K562 (cell line): ENCODE results near the gene RALGPS1. TPM values are rescaled to one million over a fixed set of nuclear protein-coding genes. Genes with fewer than 3 reads are reported as not detected.

Source experiments
- ATAC-seq: fragments of 200-7000 bp; cut with Tn5 transposase; 3 replicates; pipeline ENCODE4 v1.9.1; 2020; ENCODE audit warnings: moderate library complexity
- BruUV-seq: library from RNA; stranded (reverse); fragments of 400-500 nt; replicated peaks from 2 replicates; lab custom pipeline; 2021; lab: Mats Ljungman, UMichigan
- CTCF ChIA-PET: fragments of 300-600 bp; formaldehyde crosslinking; extraction: SDS; loops from one replicate; lab custom pipeline; 2021; ENCODE audit warnings: low intra/inter-chr PET ratio; lab: Yijun Ruan, JAX
- POLR2A ChIA-PET: fragments of 300-600, 350-650 bp; sonication (Branson Sonifier 250); formaldehyde crosslinking; extraction: SDS; loops from one replicate; lab custom pipeline; 2021; ENCODE audit warnings: antibody characterized with exemption, inconsistent platforms; lab: Yijun Ruan, JAX
- DNase-seq, 4 experiments: peaks; one replicate each; pipeline versions ENCODE4 v3.0.0 to v3.0.0-alpha.2; 2011 to 2018; ENCODE audit warnings: low spot score in 3 of 4, mixed read lengths in 3 of 4; ENCODE audit errors: extremely low read depth in 1 of 4
- FAIRE-seq: peaks from 2 replicates; lab custom pipeline; 2011; peaks lifted over from hg19 to GRCh38; lab: Jason Lieb, UNC
- H2AFZ ChIP-seq: 2 replicates; pipeline ENCODE4 v1.6.0; 2011; ENCODE audit warnings: low read depth, low read length, control low read depth, inconsistent platforms
- H3K27ac ChIP-seq: fragments of 200-600 bp; 3 replicates; pipeline ENCODE4 v1.8.0; 2011; ENCODE audit warnings: low read depth, mild to moderate bottlenecking, control low read depth, inconsistent platforms, low read length, moderate library complexity, mixed read lengths; ENCODE audit errors: extremely low read depth
- H3K27me3 ChIP-seq, 2 experiments: fragments of 300-600 bp in 1 of 2; 2 replicates in 1 of 2; 3 replicates in 1 of 2; pipeline versions ENCODE4 v1.6.0 to v1.8.0; 2011; ENCODE audit warnings: inconsistent platforms in 2 of 2, low read length in 2 of 2, mild to moderate bottlenecking in 1 of 2, mixed read lengths in 1 of 2, moderate library complexity in 1 of 2; ENCODE audit not compliant: control insufficient read depth in 2 of 2, insufficient read depth in 2 of 2
- H3K36me3 ChIP-seq: fragments of 300-600 bp; 3 replicates; pipeline ENCODE4 v1.8.0; 2011; ENCODE audit warnings: mild to moderate bottlenecking, low read length, inconsistent platforms; ENCODE audit not compliant: control insufficient read depth, insufficient read depth
- H3K4me1 ChIP-seq, 2 experiments: fragments of 200-600 bp in 1 of 2; replicated peaks in 1 of 2; 2 replicates in 1 of 2; 3 replicates in 1 of 2; pipeline versions ENCODE4 v1.5.1 to v1.8.0; 2011; ENCODE audit warnings: inconsistent platforms in 2 of 2, low read length in 2 of 2, mild to moderate bottlenecking in 1 of 2, mixed read lengths in 1 of 2, moderate library complexity in 1 of 2; ENCODE audit not compliant: control insufficient read depth in 2 of 2, insufficient read depth in 2 of 2
- H3K4me2 ChIP-seq: 2 replicates; pipeline ENCODE4 v1.6.1; 2011; ENCODE audit warnings: low read length, control low read depth, inconsistent platforms, mixed read lengths; ENCODE audit not compliant: insufficient read depth
- H3K4me3 ChIP-seq: fragments of 200-600 bp; sonication (generic), shearing (Covaris generic); 2 replicates; pipeline ENCODE4 v1.5.1; 2016; ENCODE audit warnings: control low read depth, inconsistent platforms
- H3K79me2 ChIP-seq: fragments of 200-600 bp; 3 replicates; pipeline ENCODE4 v1.8.0; 2011; ENCODE audit warnings: low read length, inconsistent platforms; ENCODE audit not compliant: control insufficient read depth, insufficient read depth
- H3K9ac ChIP-seq, 2 experiments: 2 replicates each; pipeline versions ENCODE4 v1.6.0 to v1.6.1; 2011; ENCODE audit warnings: low read depth in 2 of 2, low read length in 2 of 2, control low read depth in 1 of 2, inconsistent platforms in 1 of 2, mild to moderate bottlenecking in 1 of 2, mixed read lengths in 1 of 2; ENCODE audit not compliant: insufficient read depth in 1 of 2
- H3K9me1 ChIP-seq: one replicate; pipeline ENCODE4 v1.6.0; 2011; ENCODE audit warnings: inconsistent platforms, mild to moderate bottlenecking, low read length, moderate library complexity; ENCODE audit not compliant: control insufficient read depth, insufficient read depth
- H3K9me3 ChIP-seq: replicated peaks from 2 replicates; pipeline ENCODE4 v1.5.1; 2011; ENCODE audit warnings: low read depth, low read length, inconsistent platforms; ENCODE audit not compliant: control insufficient read depth, insufficient read depth
- H4K20me1 ChIP-seq: replicated peaks from 2 replicates; pipeline ENCODE4 v1.6.1; 2011; ENCODE audit warnings: low read length, inconsistent platforms, mixed read lengths; ENCODE audit not compliant: control insufficient read depth, insufficient read depth
- C11orf30 ChIP-seq: fragments of 450-650 bp; IDR thresholded peaks from 2 replicates; pipeline ENCODE4 v1.6.1; 2016; ENCODE audit warnings: low read depth, mild to moderate bottlenecking
- E2F6 ChIP-seq, 2 experiments: IDR thresholded peaks; 2 replicates each; pipeline ENCODE4 v1.6.1; 2011; ENCODE audit warnings: borderline replicate concordance in 1 of 2, control low read depth in 1 of 2, low read depth in 1 of 2, low read length in 1 of 2, mild to moderate bottlenecking in 1 of 2, mixed read lengths in 1 of 2, moderate library complexity in 1 of 2; ENCODE audit not compliant: insufficient read depth in 1 of 2, insufficient read length in 1 of 2, poor library complexity in 1 of 2, severe bottlenecking in 1 of 2; ENCODE audit errors: extremely low read depth in 1 of 2
- HDAC3 ChIP-seq: fragments of 450-650 bp; IDR thresholded peaks from 2 replicates; pipeline ENCODE4 v1.6.1; 2018; ENCODE audit warnings: borderline replicate concordance, mild to moderate bottlenecking, moderate library complexity; ENCODE audit not compliant: partially characterized antibody
- HSF4 ChIP-seq: fragments of 250-450 bp; sonication (Bioruptor Pico); IDR thresholded peaks from 2 replicates; pipeline ENCODE4 v2.1.2; 2022; ENCODE audit warnings: mild to moderate bottlenecking, moderate library complexity, borderline replicate concordance
- MITF ChIP-seq: IDR thresholded peaks from 2 replicates; pipeline ENCODE4 v1.6.1; 2014; ENCODE audit warnings: antibody characterized with exemption
- POLR2B ChIP-seq: fragments of 450-650 bp; IDR thresholded peaks from 2 replicates; pipeline ENCODE4 v1.6.1; 2018; ENCODE audit warnings: low read depth; ENCODE audit not compliant: partially characterized antibody
- SNRNP70 ChIP-seq: fragments of 200-400 bp; formaldehyde crosslinking; optimal IDR thresholded peaks from 2 replicates; pipeline ENCODE3; 2017; ENCODE audit warnings: low read depth, low read length
- SRSF3 ChIP-seq: fragments of 200-400 bp; formaldehyde crosslinking; IDR thresholded peaks from 2 replicates; pipeline ENCODE4 v1.6.1; 2016; ENCODE audit warnings: mild to moderate bottlenecking, low read length, moderate library complexity; ENCODE audit not compliant: insufficient read depth
- ZBTB17 ChIP-seq: fragments of 450-650 bp; formaldehyde crosslinking; IDR thresholded peaks from 2 replicates; pipeline ENCODE4 v1.4.0; 2020; ENCODE audit warnings: mild to moderate bottlenecking
- ZFP30 ChIP-seq: fragments of 250-450 bp; sonication (Bioruptor Pico); IDR thresholded peaks from 2 replicates; pipeline ENCODE4 v1.8.0; 2022; ENCODE audit warnings: moderate library complexity, mild to moderate bottlenecking, inconsistent platforms, borderline replicate concordance
- ZNF444 ChIP-seq: fragments of 250-450 bp; sonication (Bioruptor Pico); IDR thresholded peaks from 2 replicates; pipeline ENCODE4 v1.4.0; 2020; ENCODE audit warnings: mild to moderate bottlenecking, moderate library complexity
- WGBS: fragments of 100-300 bp; shearing (Covaris generic); methylation state at CpG from one replicate; pipeline ENCODE4 v1.1.6; 2016; ENCODE audit warnings: low coverage, mixed read lengths; ENCODE audit not compliant: insufficient coverage; ENCODE audit errors: missing lambda C conversion rate; 5-methylcytosine and 5-hydroxymethylcytosine counted together
- in situ Hi-C: fragments of 300-500 bp; cut with MboI; formaldehyde crosslinking; loops from 4 replicates; pipeline ENCODE4 v1.15.0; 2018; ENCODE audit warnings: inconsistent platforms, mixed read lengths
- intact Hi-C: fragments of 100-400 bp; cut with micrococcal nuclease; formaldehyde crosslinking; loops from 2 replicates; pipeline ENCODE4 v1.14.2; 2022
- polyA plus RNA-seq, 8 experiments: library from polyadenylated mRNA; depleted of rRNA in 4 of 8; stranded (reverse) in 5 of 8; unstranded in 3 of 8; fragments of >200 nt; fragmentation: Nextera tagmentation in 2 of 8; fragmentation: Illumina TruSeq in 1 of 8; extraction: Ambion mirVana in 2 of 8; extraction: Trizol in 1 of 8; gene quantifications; 2 replicates each; pipeline versions ENCODE4 v1.2.1 to v1.2.3, GENCODE V29; 2011 to 2014; ENCODE audit warnings: inconsistent platforms in 1 of 8, missing spikeins in 1 of 8
- total RNA-seq, 7 experiments: library from RNA; depleted of rRNA in 6 of 7; stranded (reverse); fragments of >200 nt in 6 of 7; fragmentation: Illumina TruSeq in 2 of 7; extraction: Trizol in 2 of 7; gene quantifications; 2 replicates each; pipeline versions ENCODE4 v1.2.1 to v1.2.3, GENCODE V29; 2011 to 2021; ENCODE audit warnings: low replicate concordance in 1 of 7

RALGPS1 gene
- total and polyA plus RNA-seq, 9 of the 15 experiments (the other 6 are each of a cell fraction or from before 2014, with no cell fraction given) = 0.04 to 2.6 (median 1.5) TPM

GRCh38 chr9:127149010-127149409 is 234.4 kb downstream of the RALGPS1 start:
- Histone ChIP-seq H3K36me3 (no peaks in the 10 kb centered on the region), H4K20me1 (no peaks in the 10 kb centered on the region; the same call in 1 of the 2 replicates), H3K27me3 (peaks cover 7 to 50% of the 10 kb centered on the region in 2 experiments), H3K4me1 (no peaks in the 10 kb centered on the region), H3K79me2 (no peaks in the 10 kb centered on the region), H2AFZ (no peak overlapping the region), H3K9ac (no peak overlapping the region), H3K9me3 (no peaks in the 10 kb centered on the region), H3K27ac (no peak overlapping the region), H3K9me1 (no peaks in the 10 kb centered on the region), H3K4me2 (no peak overlapping the region), H3K4me3 (no peak overlapping the region)
- WGBS = 3% methylated on average over 7 of the region's 7 CpGs
- ChIA-PET POLR2A (interaction anchor here (1.2 to 2.0 kb wide), 3 partner anchors 11 to 19 kb away, joined by 3 to 7 read pairs (median 3); no protein-coding TSS in a partner anchor), CTCF (no interaction called here)
- BruUV-seq = no TSS peak
- intact Hi-C loops = no loop called here
- FAIRE-seq (no peak), DNase-seq (no peak), ATAC-seq (no peak)
- in situ Hi-C loops = no loop called here
- TF ChIP-seq HDAC3 (no peak), POLR2B (no peak), E2F6 (IDR thresholded peaks at IDR 0.05; ENCODE audit: borderline replicate concordance in 1 of 2, extremely low read depth in 1 of 2, insufficient read depth in 1 of 2, insufficient read length in 1 of 2, low read depth in 1 of 2, low read length in 1 of 2, poor library complexity in 1 of 2, severe bottlenecking in 1 of 2) (no peak), ZNF444 (CRISPR knock-in tag) (no peak), HSF4 (CRISPR knock-in tag) (no peak), C11orf30 (no peak), SNRNP70 (no peak), MITF (no peak), SRSF3 (no peak), ZBTB17 (CRISPR knock-in tag) (no peak), ZFP30 (CRISPR knock-in tag) (no peak)
